Upper lobe of right lung (tissue), 1 donor: Measurements from ENCODE around the gene CDK7. TPM values are rescaled to one million over a fixed set of nuclear protein-coding genes. Genes with fewer than 3 reads are reported as not detected.

ENCODE experiments used
- ATAC-seq: fragments of 200-7000 bp; cut with Tn5 transposase; one replicate; pipeline ENCODE4 v1.9.1; 2020; ENCODE audit warnings: mild to moderate bottlenecking, moderate library complexity
- DNase-seq: peaks from one replicate; pipeline ENCODE4 v3.0.0-alpha.2; 2020
- H3K27ac ChIP-seq: fragments of 200-600 bp; one replicate; pipeline ENCODE4 v1.8.0; 2022
- H3K27me3 ChIP-seq: fragments of 200-600 bp; one replicate; pipeline ENCODE4 v1.8.0; 2022; ENCODE audit warnings: mild to moderate bottlenecking
- H3K36me3 ChIP-seq: fragments of 200-600 bp; one replicate; pipeline ENCODE4 v1.8.0; 2022
- H3K4me1 ChIP-seq: fragments of 200-600 bp; one replicate; pipeline ENCODE4 v1.8.0; 2022
- H3K4me3 ChIP-seq: fragments of 200-600 bp; one replicate; pipeline ENCODE4 v1.8.0; 2022; ENCODE audit warnings: mild to moderate bottlenecking
- H3K9me3 ChIP-seq: fragments of 200-600 bp; one replicate; pipeline ENCODE4 v1.8.0; 2022
- CTCF ChIP-seq: fragments of 200-600 bp; IDR thresholded peaks from one replicate; pipeline ENCODE4 v1.8.0; 2022; ENCODE audit warnings: antibody characterized with exemption
- intact Hi-C: fragments of 100-400 bp; cut with DNase I; formaldehyde crosslinking; loops from one replicate; pipeline ENCODE4 v1.11.0; 2022
- total RNA-seq: library from RNA; stranded (reverse); fragmentation: NEBNext Ultra II Directional; extraction: Animal tissue kit (Norgen Biotek cat#: 25700); gene quantifications from one replicate; pipeline ENCODE4 v1.2.1, GENCODE V29; 2021
- donor health status: DM: no; HTN: yes; CAD: no; lungs with severe emphysema.

The CDK7 gene
- total RNA-seq, 1 donor from 2014 or later: 21.9 TPM

GRCh38 chr5:69317391-69317790, 82.7 kb downstream of the CDK7 start:
- peak; percentile 45 for ATAC-seq
- Histone ChIP-seq H3K4me1 (no peaks in the 10 kb centered on the region), H3K27ac (no peak overlapping the region), H3K9me3 (no peaks in the 10 kb centered on the region), H3K4me3 (no peak overlapping the region), H3K36me3 (peaks cover 22% of the 10 kb centered on the region), H3K27me3 (no peaks in the 10 kb centered on the region)
- no peak for DNase-seq
- intact Hi-C loops: no loop called here
- no peak for TF ChIP-seq CTCF

GRCh38 chr5:69326365-69326764, 91.7 kb downstream of the CDK7 start:
- no peaks in the 10 kb centered on the region for H3K4me1 ChIP-seq
- DNase-seq (no peak), ATAC-seq (no peak)
- no peak overlapping the region for H3K27ac ChIP-seq
- no peaks in the 10 kb centered on the region for H3K27me3 ChIP-seq
- no peaks in the 10 kb centered on the region for H3K36me3 ChIP-seq
- no peak overlapping the region for H3K4me3 ChIP-seq
- no peaks in the 10 kb centered on the region for H3K9me3 ChIP-seq
- TF ChIP-seq CTCF: no peak
- intact Hi-C loops: no loop called here

Other genes starting within 250 kb of the CDK7 start
- 58.1 TPM for gene SLC30A5, start 140.9 kb upstream of the CDK7 start, total RNA-seq
- 3.6 TPM for gene CCNB1, start 67.7 kb upstream of the CDK7 start, total RNA-seq
- 1.6 TPM for gene CENPH, start 45.3 kb upstream of the CDK7 start, total RNA-seq
- 11.1 TPM for gene CCDC125, start 97.9 kb downstream of the CDK7 start, total RNA-seq
- gene AK6, start 134.6 kb downstream of the CDK7 start, total RNA-seq: 31.4 TPM
- 31.7 TPM for gene TAF9, start 134.6 kb downstream of the CDK7 start, total RNA-seq
- gene RAD17, start 134.9 kb downstream of the CDK7 start, total RNA-seq: 19.1 TPM
- gene MARVELD2, start 180.2 kb downstream of the CDK7 start, total RNA-seq: 32.4 TPM